Activated CD4-positive, CD25-positive, alpha-beta regulatory T cell (primary cell): ENCODE measurements around the gene MICOS13.

Experiments used
- DNase-seq, 4 experiments: peaks; one replicate each; lab custom pipeline; 2025; lab: John Stamatoyannopoulos, UW

MICOS13 gene

DNA sequence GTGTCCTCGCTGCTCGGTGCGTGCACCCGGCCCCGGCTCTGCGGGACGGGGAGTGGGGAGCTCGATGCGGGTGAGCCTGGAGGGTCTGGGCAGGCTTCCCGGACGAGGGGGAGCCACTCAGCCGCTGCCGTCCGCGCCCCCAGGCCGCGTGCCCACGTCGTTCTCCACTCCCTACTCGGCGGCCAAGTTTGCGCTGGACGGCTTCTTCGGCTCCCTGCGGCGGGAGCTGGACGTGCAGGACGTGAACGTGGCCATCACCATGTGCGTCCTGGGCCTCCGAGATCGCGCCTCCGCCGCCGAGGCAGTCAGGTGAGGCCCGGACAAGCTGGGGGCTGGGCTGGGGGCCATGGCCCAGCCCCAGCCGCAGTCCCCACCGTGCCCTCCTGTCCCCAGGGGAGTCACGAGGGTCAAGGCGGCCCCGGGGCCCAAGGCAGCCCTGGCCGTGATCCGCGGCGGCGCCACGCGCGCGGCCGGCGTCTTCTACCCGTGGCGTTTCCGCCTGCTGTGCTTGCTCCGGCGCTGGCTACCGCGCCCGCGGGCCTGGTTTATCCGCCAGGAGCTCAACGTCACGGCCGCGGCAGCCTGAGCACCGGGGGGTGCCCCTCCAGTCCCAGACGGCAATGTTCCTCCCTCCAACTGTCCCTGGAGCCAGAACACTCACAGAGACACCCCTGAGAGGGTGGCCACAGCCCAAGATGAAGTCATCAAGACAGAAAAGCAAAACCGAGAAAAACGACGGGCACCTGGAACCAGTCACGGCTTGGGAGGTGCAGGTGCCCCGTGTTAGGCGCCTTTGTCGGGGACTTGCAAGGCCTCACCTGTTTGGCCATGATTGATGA, 7.3 kb upstream of the MICOS13 start:
- DNase-seq: no peak

DNA sequence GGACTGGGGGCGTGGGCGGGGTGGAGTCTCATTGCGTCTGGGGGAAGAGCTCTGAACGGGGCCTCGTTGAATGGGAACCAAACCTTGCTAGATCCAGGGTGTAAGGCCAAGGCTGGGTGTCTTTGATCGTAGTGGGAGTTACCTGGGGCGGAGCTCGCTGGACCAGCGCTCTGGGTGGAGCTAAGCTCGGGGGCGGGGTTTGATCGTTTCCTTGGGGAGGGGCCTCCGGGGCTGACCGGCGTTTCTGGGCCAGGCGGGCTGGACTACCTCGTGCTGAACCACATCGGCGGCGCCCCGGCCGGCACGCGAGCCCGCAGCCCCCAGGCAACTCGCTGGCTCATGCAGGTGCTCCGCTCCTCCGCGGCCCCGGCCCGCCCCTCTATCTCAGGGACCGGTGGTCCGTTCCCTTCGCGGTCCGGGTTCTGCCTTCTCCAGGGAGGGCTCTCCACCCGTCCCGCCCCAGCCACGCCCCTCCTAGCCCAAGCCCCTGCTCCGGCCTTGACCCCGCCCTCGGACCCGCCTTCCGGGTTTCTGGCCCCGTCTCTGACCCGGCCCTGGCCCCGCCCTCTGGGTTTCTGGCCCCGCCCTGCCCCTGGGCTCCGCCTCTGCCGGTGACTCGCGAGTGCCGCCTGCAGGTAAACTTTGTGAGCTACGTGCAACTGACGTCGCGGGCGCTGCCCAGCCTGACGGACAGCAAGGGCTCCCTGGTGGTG, 6.5 kb upstream of the MICOS13 start:
- peak; percentile 85 to 99 (median 92) for DNase-seq

DNA sequence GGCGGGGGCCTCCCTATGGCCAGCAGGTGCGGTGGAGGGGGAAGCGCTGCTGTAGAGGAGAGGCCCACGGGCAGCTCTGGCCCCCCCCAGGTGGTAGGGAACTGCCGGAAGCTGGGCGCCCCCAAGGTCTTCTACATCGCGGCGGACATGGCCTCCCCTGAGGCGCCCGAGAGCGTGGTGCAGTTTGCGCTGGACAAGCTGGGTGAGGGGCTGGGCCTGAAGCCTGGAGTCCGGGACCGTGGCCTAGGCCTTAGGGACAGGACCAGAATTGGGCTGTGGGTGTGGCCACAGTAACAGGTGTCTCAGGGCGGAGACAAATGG, 6.0 kb upstream of the MICOS13 start:
- no peak for DNase-seq

DNA sequence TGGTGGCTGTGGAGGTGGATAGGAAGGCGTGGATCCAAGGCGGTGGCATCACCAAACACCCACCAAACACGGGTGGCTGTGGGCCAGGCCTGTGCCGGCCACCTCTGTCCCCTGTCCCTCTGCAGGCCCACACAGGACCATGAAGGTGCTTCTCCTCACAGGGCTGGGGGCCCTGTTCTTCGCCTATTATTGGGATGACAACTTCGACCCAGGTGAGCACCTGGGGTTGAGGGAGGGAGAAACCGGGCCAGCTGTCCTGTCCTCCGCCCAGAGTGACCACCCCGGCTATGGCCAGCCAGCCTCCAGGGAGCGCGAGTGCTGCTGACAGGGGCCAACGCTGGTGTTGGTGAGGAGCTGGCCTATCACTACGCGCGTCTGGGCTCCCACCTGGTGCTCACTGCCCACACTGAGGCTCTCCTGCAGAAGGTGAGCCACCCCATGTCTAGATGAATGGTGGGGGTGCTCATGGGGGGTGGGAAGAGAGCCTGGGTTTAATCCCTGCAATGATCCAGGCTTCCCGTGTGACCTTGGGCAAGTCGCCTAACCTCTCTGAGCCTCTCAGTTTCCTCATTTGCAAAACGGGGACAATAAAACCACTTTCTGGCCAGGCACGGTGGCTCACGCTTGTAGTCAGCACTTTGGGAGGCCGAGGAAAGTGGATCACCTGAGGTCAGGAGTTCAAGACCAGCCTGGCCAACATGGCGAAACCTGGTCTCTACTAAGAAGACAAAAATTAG, 4.5 kb upstream of the MICOS13 start:
- DNase-seq: no peak

- no peak for DNase-seq
Observed at GRCh38 chr19:5683177-5683886, 3.0 kb upstream of the MICOS13 start.

DNA sequence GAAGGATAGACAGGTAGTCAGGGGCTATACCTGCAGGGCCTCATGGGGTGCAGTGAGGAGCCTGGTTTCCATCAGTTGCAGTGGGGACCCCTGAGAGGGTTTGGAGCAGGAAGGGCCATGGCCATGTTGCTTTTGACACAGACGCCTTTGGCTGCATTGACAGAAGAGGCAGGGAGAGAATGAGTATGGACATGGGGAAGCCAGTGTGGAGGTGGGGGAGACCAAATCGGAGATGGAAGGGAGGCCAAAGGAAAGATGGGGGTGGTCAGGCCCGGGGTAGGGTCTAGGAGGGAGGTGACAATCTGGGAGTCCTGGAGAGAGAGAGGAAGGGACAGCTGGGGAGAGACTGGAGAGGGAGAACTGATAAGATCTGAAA, 1.8 kb upstream of the MICOS13 start:
- DNase-seq: no peak

DNA sequence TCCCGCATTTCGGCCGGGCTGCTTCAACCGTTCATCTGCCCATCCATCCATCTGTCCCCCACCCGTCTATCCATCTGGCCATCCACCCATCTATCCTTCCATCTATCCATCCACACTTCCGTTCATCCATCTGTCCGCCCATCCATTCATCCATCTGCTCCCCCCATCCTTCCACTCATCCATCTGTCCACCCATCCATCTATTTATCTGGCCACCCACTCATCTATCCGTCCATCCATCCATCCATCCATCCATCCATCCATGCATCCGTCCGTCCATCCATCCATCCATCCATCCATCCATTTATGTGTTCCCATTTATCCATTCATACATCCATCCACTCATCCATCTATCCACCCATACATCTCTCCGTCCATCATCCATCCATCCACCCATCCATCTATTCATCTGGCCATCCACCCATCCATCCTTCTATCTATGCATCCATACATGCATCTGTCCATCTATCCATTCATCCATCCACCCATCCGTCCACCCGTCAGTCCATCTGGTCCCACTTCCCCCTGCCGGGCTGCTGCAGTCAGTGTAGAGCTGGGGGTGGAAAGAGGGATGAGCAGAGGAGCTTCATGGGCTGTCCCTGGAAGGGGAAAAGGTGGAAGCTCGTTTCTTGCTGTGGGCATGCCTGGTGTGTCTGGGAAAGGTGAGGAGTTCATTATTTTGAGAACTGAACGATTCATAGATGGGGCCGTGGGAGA, 1.2 kb upstream of the MICOS13 start:
- no peak for DNase-seq

DNA sequence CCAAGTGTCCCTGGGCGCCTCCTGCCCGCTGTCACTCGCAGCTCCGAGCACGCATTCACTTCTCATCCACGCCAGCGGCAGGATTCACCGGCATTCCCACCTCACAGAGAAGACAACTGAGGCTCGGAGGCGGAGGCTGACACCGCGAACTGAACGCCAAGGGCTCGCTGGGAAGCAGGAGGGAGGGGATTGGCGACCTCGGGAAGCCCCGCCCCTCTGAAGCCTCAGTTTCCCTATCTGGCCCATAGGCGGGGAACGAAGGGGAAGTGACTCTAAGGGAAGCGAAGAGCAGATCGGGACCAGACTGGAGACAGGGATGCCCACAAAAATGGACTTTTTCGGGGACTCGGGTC, 256 bp downstream of the MICOS13 start:
- no peak for DNase-seq

- DNase-seq: no peak
Observed at GRCh38 chr19:5679289-5680083, 830 bp downstream of the MICOS13 start.

DNA sequence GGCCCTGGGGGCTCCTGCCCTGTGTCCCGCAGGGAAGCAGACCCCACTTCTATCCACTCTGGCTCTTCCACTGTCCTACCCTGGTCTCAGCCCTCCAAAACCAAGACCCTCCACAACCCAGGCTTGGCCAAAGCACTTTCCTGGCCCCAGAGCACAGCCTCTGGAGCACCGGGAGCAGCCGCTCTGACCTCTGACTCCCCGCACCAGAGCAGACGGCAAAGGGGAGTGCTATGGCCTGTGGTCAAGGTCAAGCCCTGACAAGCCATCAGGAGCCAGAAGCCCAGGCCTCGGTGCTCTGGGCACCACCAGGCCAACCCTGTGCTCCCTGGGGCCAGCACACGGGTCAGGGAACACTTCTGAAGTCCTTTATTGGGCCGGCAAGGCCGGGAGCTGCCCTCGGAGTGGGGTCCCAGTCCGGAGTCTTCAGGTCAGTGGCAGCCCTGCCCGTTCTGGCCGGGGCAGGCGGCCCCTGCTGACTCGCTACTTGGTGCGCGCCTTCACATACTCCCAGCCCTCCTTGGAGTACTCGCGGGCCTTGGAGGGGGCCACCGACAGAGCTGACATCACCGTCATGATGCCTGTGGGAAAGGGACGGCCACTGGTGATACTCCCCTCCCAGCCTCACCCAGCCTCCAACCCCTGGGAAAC, 2.1 kb downstream of the MICOS13 start:
- no peak for DNase-seq

DNA sequence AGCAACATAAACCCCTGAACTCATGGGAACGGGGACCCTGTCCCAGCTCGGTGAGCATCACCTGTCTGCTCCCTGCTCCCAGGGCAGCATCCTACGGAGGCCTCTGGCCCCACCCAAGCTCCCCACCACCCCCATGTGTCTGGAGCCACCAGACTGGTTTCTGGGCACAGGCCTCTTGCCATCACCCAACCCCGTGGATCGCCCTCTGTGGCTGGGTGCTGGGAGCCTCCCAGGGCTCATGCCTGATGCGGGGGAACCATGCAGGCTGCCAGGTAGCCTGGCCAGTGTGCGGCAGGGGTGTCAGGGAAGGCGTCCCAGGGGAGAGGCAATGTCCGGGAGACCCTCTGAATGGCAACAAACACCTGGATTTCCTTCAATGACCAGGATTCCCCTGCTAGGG, 2.7 kb downstream of the MICOS13 start:
- no peak for DNase-seq

GRCh38 chr19:5677136-5677535, 3.2 kb downstream of the MICOS13 start:
- DNase-seq: no peak

DNA sequence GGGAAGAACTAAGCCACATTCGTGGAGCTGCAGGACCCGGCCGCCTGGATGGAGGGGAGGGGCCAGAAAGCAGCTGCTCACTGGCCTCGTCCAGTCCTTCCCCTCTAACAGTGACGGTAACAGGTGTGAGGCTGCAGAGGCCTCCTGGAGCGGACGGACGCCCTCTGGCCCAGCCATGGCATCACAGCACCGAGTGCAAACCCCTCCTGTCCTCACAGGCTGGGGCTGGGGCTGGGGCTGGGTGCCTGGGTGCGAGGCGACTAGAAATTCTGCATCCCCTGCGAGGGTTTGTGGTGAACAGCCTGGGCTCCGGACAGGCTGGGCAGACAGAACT, 3.6 kb downstream of the MICOS13 start:
- DNase-seq: no peak

DNA sequence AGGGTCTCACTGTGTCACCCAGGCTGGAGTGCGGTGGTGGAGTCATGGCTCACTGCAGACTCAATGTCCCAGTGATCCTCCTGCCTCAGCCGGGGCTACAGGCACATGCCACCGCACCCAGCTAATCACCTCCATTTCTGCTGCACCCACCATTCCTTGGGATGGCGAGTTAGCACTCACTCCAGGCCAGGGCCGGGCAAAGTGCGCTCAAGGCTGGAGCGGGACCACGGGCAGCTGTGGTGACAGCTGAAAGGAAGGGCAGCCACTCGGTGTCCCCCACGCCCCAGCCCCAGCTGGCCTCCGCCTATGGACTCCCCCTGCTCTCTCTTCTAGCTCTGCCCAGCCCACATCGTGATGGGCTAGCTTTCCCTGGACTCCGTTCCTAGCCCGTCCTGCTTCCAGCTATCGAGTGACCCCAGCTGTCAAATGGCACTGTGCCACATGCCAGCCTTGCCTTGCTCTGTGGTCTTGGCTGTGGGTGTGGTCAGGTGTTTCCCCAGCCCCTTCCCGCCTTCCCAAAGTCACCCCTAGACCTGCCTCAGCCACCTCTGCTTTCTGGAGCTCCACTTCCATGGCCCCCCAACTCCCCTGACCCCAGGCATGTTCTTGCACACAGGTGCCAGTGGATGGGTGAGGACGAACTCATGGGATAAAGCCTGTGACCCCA, 4.1 kb downstream of the MICOS13 start:
- no peak for DNase-seq

- no peak for DNase-seq
Observed at GRCh38 chr19:5674714-5675113, 5.6 kb downstream of the MICOS13 start.

GRCh38 chr19:5673752-5674151, 6.6 kb downstream of the MICOS13 start:
- DNase-seq: no peak

GRCh38 chr19:5672708-5673459, 7.4 kb downstream of the MICOS13 start:
- DNase-seq: no peak

DNA sequence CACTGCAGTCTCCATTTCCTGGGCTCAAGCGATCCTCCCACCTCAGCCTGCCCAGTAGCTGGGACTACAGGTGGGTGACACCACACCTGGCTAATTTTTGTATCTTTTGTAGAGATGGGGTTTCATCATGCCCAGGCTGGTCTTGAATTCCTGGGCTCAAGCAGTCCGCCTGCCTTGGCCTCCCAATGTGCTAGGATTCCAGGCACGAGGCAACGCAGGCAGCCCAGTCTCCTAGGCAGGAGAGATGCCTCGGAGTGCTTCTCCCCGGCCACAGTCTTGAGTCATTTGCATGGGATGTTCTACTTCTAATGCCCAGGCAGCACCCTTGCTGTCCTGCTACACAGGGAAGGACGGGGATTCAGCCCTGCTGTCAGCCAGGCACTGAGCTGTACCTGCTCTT, 8.7 kb downstream of the MICOS13 start:
- DNase-seq: no peak

GRCh38 chr19:5669212-5669611, 11.1 kb downstream of the MICOS13 start:
- DNase-seq: no peak
